ENCODE results near the gene NDUFC2. TPM values are rescaled to one million over a fixed set of nuclear protein-coding genes. Genes with fewer than 3 reads are reported as not detected.

NDUFC2 gene
- total and polyA plus RNA-seq, 2 donors (not counting 3 experiments of a cell fraction or from before 2014, with no cell fraction given), result 226 to 318 TPM

- ChIA-PET CTCF (no interaction called here), POLR2A (no interaction called here)
- TF ChIP-seq JUN (IDR thresholded peaks at IDR 0.05; ENCODE audit: borderline replicate concordance, insufficient read depth, insufficient read length, low read depth) (no peak), POLR2A (IDR thresholded peaks at IDR 0.05; ENCODE audit: low read depth, low read length) (no peak), GATA2 (IDR thresholded peaks at IDR 0.05; ENCODE audit: insufficient read depth, insufficient read length, low read depth, low read length) (no peak), POLR2AphosphoS5 (IDR thresholded peaks at IDR 0.05; ENCODE audit: insufficient read depth, low read depth, low read length) (no peak), FOS (IDR thresholded peaks at IDR 0.05; ENCODE audit: borderline replicate concordance, insufficient read depth, low read length) (no peak), CTCF (IDR thresholded peaks at IDR 0.05; ENCODE audit: extremely low read depth in 1 of 2, insufficient read depth in 1 of 2, low read depth in 1 of 2, low read length in 2 of 2) (no peak), EZH2 (IDR thresholded peaks at IDR 0.05; ENCODE audit: borderline replicate concordance, low read depth, low read length, severe bottlenecking) (no peak), MYC (IDR thresholded peaks at IDR 0.05; ENCODE audit: low read depth, low read length) (no peak), MAX (IDR thresholded peaks at IDR 0.05; ENCODE audit: insufficient read depth, insufficient read length) (no peak)
- Histone ChIP-seq H3K36me3 (ENCODE audit: control insufficient read depth in 2 of 2, extremely low read depth in 1 of 2, insufficient read depth in 2 of 2, low read length in 2 of 2) (no peaks in the 10 kb centered on the region), H2AFZ (ENCODE audit: low read depth, low read length) (no peak overlapping the region), H3K4me2 (ENCODE audit: insufficient read depth, low read length) (no peak overlapping the region), H3K79me2 (ENCODE audit: control insufficient read depth, insufficient read depth, low read length) (no peaks in the 10 kb centered on the region), H3K27me3 (ENCODE audit: control insufficient read depth in 2 of 2, insufficient read depth in 2 of 2, low read length in 2 of 2) (no peaks in the 10 kb centered on the region), H3K9ac (replicated peaks; ENCODE audit: extremely low read depth, insufficient read depth, low read length) (no peak overlapping the region), H3K27ac (ENCODE audit: insufficient read depth, low read depth, low read length) (no peak overlapping the region), H3K9me1 (replicated peaks; ENCODE audit: control insufficient read depth, extremely low read depth, insufficient read depth, low read length) (no peaks in the 10 kb centered on the region), H4K20me1 (replicated peaks; ENCODE audit: control insufficient read depth, extremely low read depth, insufficient read depth, low read length) (no peaks in the 10 kb centered on the region), H3K9me3 (replicated peaks; ENCODE audit: control insufficient read depth, insufficient read depth, low read length) (no peaks in the 10 kb centered on the region), H3K4me3 (replicated peaks in 1 of 3; ENCODE audit: insufficient read depth in 1 of 3, low read depth in 1 of 3, low read length in 3 of 3) (no peak overlapping the region), H3K4me1 (ENCODE audit: control insufficient read depth, extremely low read depth, insufficient read depth, low read length) (no peaks in the 10 kb centered on the region)
- BruUV-seq (replicated peaks), result no TSS peak
- no peak for DNase-seq (ENCODE audit: low read depth, low spot score)
- no peak for FAIRE-seq
- intact Hi-C loops (cut with micrococcal nuclease) (no loop called here), dilution Hi-C loops (cut with MboI; ENCODE audit: extremely low pct_ligation_motif_present, low sequenced_read_pairs) (no loop called here)
These were observed 33.1 kb upstream of the NDUFC2 start for GRCh38 chr11:78112582-78113275.

Measured in endothelial cell of umbilical vein (primary cell).